GM21529 (cell line): ENCODE results near the gene SPIB.
"Not testable (repeated sequence)": the region's sequence is repeated elsewhere in the genome, so short reads cannot be mapped to it uniquely, and the experiment has no call there.

Experiments
- ATAC-seq: cut with Tn5 transposase; IDR thresholded peaks from one replicate; pipeline ENCODE4 v1.9.1; 2021; ENCODE audit not compliant: unreplicated experiment

Gene SPIB

DNA sequence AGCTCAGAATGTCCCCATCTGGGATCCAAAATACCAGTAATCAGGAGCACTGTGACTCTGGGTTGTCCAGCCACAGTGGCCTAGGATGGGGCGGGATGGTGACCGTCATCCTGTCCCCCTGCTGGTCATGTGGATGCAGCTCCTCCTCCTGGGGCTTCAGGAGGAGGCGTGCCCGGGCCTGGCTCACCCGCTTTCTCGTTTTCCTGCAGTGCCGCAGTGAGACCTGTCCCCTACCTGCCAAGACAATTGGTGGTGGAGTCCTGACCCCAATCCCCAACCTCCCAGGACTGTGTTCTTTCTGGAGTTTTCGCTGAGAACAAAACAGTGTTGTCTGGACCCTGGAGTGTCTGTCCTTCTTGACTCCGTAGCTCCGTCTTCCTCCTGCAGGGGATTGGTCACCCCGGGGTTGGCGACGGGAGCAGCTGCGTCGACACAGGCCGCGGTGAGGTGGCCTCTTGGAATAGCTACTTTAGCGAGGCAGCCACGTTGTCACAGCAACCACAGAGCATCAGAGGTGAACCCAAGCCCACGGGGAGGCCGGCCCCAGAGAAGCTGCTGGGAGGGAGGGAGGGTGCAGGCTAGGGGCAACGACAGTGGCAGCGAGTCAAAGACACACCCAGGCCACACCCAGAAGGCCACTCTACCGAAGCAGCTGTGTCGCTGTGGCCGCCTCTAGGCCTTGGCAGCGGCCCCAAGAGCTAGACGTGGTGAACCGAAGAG is 47.4 kb downstream of the SPIB start:
- no peak for ATAC-seq

DNA sequence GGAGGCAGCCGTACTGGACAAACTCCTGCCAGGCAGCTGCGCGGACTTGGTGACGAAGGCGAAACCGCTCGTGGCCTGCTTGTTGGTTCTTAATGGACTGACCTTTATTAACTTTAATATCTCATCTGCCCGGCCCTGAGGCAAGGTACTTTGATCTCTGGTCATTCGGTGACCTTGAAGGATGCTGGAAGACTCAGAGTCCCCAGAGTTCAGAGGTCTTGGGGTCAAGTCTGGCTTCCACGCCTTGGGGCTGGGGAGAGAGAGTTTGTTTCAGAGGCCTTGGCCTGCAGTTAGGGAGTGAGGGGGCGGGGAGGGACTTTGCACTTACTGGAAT is 47.9 kb downstream of the SPIB start:
- ATAC-seq = no peak

DNA sequence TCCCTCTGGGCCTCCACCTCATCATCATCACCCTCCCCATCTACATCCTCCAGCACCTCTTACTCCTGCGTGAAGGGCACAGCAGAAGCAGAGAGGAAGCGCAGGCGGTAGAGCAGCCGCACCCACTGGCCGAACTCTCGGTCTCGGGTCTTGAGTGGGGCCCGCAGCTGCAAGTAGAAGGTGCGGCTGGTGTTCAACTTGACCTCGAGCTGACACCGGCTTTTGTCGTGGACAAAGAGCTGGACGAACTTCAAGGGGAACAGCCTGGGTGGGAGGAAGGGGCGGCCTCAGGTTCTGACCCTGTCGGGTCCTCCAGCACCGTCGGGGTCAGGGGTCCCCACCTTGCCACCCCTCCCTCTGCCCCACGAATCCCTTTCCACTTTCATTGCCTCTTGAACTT is 48.8 kb downstream of the SPIB start:
- ATAC-seq = no peak

DNA sequence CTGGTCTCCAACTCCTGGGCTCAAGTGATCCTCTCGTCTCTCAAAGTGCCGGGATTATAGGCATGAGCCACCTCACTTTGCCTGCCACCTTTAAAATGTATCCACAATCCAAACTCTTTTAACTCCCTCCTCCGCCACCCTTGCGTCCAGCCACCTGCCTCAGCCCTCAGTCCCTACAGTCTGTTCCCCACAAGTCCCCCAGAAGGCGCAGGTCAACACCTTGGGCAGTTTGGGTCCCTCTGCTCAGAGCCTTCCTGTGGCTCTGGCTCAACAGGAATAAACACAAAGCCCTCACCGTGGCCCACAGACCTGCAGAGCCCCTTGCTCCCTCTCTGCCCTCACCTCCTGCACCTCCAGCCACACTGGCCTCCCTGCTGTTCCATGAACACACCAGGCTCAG is 50.1 kb downstream of the SPIB start:
- ATAC-seq = no peak

DNA sequence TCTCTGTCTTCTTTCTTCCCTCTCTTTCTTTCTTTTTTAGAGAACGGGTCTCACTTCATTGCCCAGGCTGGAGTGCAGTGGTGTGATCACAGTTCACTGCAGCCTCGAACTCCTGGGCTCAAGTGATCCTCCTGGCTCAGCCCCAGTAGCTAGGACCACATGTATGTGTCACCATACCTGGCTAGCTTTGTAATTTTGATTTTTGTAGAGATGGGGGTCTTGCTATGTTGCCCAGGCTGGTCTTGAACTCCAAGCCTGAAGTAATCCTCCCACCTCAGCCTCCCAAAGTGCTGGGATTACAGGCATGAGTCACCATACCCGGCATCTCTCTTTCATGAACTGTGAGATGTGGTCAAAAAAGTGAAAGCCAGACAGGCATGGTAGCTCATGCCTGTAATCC is 54.6 kb downstream of the SPIB start:
- not testable (repeated sequence) for ATAC-seq

DNA sequence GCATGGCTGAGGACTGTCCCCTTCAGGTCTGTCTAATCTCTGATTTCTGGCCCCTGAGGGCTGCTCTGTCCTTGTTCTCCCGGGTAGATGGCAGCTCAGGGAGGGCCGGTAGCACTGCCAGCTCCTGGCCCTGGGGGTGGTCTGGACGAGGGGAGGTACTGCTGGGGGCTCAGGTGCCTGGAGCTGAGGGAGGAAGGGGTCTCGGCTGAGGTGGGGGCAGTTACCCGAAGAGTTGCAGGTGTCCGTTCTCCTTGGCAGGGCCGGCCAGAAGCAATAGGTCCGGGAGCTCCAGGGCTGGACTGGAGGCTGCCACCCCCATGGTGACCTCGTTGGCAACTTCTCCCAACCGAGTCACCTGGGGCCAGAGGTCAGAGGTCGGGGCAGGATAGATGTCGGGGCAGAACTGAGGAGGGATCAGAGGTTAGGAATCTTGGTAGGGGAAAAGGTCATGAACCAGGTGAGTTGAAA is 56.4 kb downstream of the SPIB start:
- no peak for ATAC-seq

DNA sequence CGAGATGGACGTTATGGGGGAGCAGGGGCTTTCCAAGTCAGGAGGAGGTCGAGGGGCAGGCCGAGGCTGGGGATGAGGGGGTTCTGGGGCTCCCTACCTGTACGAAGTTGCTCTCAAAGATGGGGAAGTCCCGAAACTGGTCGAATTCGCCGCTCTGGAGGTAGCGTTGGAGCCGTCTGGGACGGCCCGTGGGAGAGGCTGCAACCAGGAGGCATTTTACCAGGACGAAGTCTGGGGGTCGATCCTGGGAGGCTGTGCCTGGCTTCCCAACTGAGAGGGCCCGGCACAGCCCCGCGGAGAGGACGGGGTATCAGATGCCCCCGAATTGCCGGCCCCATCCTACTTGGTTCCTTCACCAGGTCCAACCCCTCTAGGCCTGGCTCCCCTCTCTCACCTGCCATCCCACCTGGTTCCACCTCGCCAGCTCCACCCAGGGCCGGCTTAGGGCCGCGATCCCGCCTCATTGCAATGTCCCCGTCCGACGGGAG is 57.0 kb downstream of the SPIB start:
- no peak for ATAC-seq

DNA sequence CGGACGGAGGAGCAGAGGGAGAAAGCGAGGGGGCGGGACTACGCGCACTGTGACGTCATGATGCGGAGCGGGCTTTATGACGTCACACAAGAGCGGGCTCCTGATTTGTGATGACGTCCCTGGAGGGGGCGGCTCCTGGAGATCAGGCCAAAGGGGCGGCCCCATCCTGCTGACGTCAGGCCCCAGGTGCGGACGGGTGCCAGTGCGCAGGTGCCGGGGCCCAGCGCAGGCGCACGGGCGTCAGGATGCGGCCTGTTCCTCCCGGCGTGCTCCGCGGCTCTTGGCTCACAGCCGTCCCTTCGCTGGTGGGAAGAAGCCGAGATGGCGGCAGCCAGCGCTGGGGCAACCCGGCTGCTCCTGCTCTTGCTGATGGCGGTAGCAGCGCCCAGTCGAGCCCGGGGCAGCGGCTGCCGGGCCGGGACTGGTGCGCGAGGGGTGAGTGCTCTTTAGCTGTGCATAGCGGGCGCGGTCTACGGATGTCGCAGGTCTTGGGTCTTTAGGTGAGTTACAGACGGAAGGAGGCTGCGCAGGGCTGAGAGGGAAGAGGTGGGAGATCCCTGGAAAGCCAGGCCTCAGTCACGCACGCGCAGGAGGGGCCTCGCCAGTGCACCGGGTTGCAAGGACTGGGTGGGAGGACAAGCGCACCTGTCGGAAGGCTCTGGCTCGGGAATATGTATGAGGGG is 57.6 kb downstream of the SPIB start, which contains the start of the genes EMC10 and GARIN5A:
Gene EMC10, plus strand, starts transcription at position 284 of the 683 bp plus-strand sequence. Its CDS starts 38 bp downstream, at position 322.
Gene GARIN5A, minus strand, starts transcription at position 625 of the 683 bp plus-strand sequence. Its CDS starts 460 bp downstream, at position 165.
- ATAC-seq = peak; percentile 71

DNA sequence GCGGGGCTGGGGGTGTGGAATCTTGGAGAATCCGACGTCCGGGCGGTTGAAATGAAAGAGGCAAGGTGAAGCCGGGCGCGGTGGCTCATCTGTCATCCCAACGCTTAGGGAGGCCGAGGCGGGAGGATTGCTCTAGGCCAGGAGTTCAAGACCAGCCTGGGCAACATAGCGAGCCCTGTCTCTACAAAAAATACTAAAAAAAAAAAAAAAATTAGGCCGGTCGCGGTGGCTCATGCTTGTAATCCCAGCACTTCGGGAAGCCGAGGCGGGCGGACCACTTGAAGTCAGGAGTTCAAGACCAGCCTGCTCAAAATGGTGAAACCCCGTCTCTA is 58.1 kb downstream of the SPIB start:
- no peak for ATAC-seq

DNA sequence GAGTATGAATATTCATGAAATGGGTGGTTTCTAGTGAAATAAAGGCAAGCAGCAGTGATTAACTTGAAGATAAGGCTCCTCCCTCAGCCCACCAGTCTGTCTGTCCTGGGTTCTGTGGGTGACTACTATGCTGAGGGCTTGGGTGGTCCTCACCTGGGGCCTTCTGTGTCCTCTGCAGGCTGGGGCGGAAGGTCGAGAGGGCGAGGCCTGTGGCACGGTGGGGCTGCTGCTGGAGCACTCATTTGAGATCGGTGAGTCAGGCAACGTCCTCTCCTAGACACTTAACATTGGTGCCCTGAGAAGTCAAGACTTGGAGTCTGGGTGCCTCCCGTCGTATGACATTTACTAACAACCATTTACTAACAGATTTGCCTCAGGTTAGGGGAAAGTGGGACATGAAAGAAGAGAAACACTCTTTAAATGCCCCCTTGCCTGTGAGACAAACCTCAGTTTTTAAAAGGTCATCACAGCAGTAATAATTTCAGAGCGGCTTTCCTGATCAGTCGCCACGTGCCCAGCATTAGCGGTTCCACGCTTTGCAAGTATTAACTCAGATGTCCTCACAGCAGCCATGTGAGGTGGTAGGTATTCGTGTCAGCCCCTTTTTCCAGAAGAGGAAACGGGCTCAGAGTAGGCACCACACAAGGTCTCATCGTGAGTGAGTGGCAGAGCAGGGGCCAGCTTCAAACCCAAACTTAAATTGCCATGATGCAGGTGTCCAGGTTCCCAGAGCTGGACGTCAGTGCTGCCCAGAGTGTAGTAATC is 59.2 kb downstream of the SPIB start:
- no peak for ATAC-seq

DNA sequence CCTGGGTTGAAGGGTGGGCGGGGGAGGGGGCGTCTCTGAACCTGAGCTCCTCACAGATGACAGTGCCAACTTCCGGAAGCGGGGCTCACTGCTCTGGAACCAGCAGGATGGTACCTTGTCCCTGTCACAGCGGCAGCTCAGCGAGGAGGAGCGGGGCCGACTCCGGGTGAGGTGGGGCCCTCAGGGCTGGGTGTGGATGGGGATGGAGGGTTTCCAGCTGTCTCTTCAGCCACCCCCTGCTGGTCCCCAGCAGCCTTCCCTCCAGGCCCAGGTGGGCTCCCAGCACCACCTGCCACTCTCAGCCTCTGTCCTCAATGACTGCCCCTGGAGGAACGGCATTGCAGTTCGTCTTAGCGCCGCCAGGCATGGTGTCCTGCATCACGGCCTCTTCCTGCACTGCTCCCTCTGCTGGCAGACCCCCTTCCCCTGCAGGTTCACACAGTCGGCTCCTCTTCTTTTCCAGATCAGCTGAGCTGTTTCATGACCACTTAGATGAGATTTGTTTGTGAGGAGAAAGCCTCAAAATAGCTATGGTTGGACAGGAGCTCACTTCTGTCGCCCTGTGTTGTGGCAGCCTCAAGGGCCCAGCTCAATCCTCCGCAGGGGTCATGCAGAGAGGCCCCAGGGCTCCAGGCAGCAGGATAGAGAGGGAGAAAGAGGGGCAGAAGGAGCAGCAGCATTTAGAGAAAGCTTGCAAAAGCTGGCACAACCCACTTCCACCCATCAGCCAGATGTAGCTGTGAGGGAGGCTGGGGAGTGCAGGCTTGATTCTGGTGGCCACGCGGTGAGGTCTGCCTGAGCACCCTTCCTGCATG is 60.4 kb downstream of the SPIB start:
- no peak for ATAC-seq

DNA sequence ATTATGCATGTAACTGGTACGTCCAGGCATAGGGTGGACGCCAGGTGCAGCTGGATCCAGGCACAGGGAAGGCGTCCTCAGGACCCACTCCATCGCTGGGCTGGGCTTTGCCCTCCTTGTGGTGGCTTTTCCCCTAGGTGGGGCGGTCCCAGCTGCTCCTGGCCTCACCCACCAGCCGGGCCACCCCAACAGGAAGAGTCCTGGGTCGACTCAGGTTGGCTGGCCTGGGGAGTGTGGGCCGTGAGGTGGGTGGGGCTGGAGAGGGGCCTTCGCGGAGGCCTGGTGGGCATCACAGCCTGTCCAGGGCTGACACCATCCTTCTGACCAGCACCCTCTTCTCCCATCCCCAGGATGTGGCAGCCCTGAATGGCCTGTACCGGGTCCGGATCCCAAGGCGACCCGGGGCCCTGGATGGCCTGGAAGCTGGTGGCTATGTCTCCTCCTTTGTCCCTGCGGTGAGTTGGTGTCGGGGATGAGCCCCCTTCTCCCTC is 61.1 kb downstream of the SPIB start:
- no peak for ATAC-seq

DNA sequence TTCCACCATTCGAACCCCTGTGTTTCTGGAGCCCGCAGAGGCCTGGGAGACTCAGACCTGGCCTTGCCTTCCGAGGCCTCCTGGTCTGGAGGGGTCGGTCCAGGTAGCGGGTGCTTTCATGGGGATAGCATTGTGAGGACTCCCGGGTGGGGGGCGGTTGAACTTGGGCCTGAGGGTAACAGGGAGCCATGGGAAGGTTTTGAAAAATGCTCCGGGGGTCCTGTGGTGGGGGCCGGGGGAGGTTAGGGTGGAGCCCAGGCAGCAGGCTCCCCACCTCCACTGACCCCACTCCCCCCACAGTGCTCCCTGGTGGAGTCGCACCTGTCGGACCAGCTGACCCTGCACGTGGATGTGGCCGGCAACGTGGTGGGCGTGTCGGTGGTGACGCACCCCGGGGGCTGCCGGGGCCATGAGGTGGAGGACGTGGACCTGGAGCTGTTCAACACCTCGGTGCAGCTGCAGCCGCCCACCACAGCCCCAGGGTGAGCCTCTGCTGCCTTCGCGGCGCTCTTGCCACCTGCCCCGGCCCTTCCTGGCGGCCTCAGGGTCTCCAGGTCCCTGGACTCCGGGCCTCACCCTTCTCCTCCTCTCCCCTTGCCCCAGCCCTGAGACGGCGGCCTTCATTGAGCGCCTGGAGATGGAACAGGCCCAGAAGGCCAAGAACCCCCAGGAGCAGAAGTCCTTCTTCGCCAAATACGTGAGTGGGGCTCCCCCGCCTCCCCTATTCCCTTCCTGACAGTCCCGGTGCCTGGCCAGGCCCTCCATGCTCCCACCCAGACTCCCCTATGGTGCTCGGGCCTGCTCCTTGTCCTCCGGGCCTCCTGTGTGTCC is 61.8 kb downstream of the SPIB start:
- ATAC-seq = no peak
